Activated B cell treated with CpG ODN at 0.5 μM for 24 hours (primary cell): ENCODE data around the gene PIK3CA. TPM values are rescaled to one million over a fixed set of nuclear protein-coding genes. Genes with fewer than 3 reads are reported as not detected.

Experiments used
- ATAC-seq: fragments of 200-7000 bp; cut with Tn5 transposase; one replicate; pipeline ENCODE4 v1.10.0; 2021; ENCODE audit warnings: low read depth, mild to moderate bottlenecking, moderate library complexity
- CTCF ChIA-PET: fragments of 350-600 bp; sonication (Branson Sonifier 250); formaldehyde crosslinking; loops from one replicate; lab custom pipeline; 2021; ENCODE audit warnings: antibody characterized with exemption; lab: Charles Lee
- POLR2A ChIA-PET: fragments of 350-600 bp; sonication (Branson Sonifier 250); formaldehyde crosslinking; loops from one replicate; lab custom pipeline; 2021; ENCODE audit warnings: antibody characterized with exemption; lab: Charles Lee
- DNase-seq: peaks from one replicate; pipeline ENCODE4 v3.0.0; 2022
- H3K27ac Mint-ChIP-seq: one replicate; pipeline ENCODE4 v1.8.0; 2020; ENCODE audit warnings: mixed read lengths
- H3K27me3 Mint-ChIP-seq: one replicate; pipeline ENCODE4 v1.8.0; 2021; ENCODE audit warnings: mixed read lengths
- H3K36me3 Mint-ChIP-seq: one replicate; pipeline ENCODE4 v1.8.0; 2021; ENCODE audit warnings: low read depth, mixed read lengths
- H3K4me1 Mint-ChIP-seq: one replicate; pipeline ENCODE4 v1.8.0; 2021; ENCODE audit warnings: mixed read lengths
- H3K4me3 Mint-ChIP-seq: one replicate; pipeline ENCODE4 v1.8.0; 2020; ENCODE audit warnings: mild to moderate bottlenecking, mixed read lengths
- H3K9me3 Mint-ChIP-seq: one replicate; pipeline ENCODE4 v1.8.0; 2020; ENCODE audit warnings: mixed read lengths
- CTCF ChIP-seq: fragments of 200-600 bp; IDR thresholded peaks from one replicate; pipeline ENCODE4 v1.8.0; 2022; ENCODE audit warnings: antibody characterized with exemption, mild to moderate bottlenecking
- intact Hi-C: fragments of 100-400 bp; cut with micrococcal nuclease; formaldehyde crosslinking; loops from one replicate; pipeline ENCODE4 v1.15.1; 2024
- total RNA-seq: library from RNA; stranded (reverse); gene quantifications from 2 replicates; pipeline ENCODE4 v1.2.3, GENCODE V29; 2022

PIK3CA gene
- 32.6 and 40.5 TPM in 2 replicates for total RNA-seq

GRCh38 chr3:179147873-179148615 is at the start of gene PIK3CA:
Gene PIK3CA (plus strand): TSS chr3:179148357. CDS start chr3:179198826, 50,469 bp downstream.
- ChIA-PET POLR2A (interaction anchor here (0.6 to 4.0 kb wide), 50 partner anchors 11 to 1824 kb away, joined by 3 to 58 read pairs (median 5); partner anchors contain the start of genes GNB4, MFN1, ZMAT3 and ZNF639), CTCF (interaction anchor here (0.7 to 2.3 kb wide), 8 partner anchors 10 to 174 kb away, joined by 3 to 12 read pairs (median 3); no protein-coding TSS in a partner anchor)
- intact Hi-C loops, result loop anchor here (1.0 to 5.0 kb wide), 16 partner anchors 33 to 1796 kb away; partner anchors contain the start of genes ACTL6A, GNB4, MFN1 and USP13
- Mint-ChIP-seq H3K27ac (peak within 1 kb of the TSS; percentile 95), H3K27me3 (no peaks in the 10 kb centered on the region), H3K36me3 (peaks cover 8% of the 10 kb centered on the region), H3K4me1 (peaks cover 37% of the 10 kb centered on the region), H3K9me3 (no peaks in the 10 kb centered on the region), H3K4me3 (peak within 1 kb of the TSS; percentile 94)
- ATAC-seq (peak; percentile 74), DNase-seq (peak; percentile 78)
- no peak for TF ChIP-seq CTCF

GRCh38 chr3:179098388-179099077 is 49.6 kb upstream of the PIK3CA start:
- DNase-seq (no peak), ATAC-seq (no peak)
- H3K4me1 Mint-ChIP-seq, result no peaks in the 10 kb centered on the region
- H3K9me3 Mint-ChIP-seq, result no peaks in the 10 kb centered on the region
- no peak for TF ChIP-seq CTCF
- H3K36me3 Mint-ChIP-seq, result no peaks in the 10 kb centered on the region
- ChIA-PET CTCF (interaction anchor here (0.6 kb wide), 1 partner anchor 217 kb away, joined by 3 read pairs; no protein-coding TSS in a partner anchor), POLR2A (interaction anchor here (0.6 kb wide), 1 partner anchor 49 kb away, joined by 5 read pairs; no protein-coding TSS in a partner anchor)
- intact Hi-C loops, result no loop called here
- peaks cover 1% of the 10 kb centered on the region for H3K27me3 Mint-ChIP-seq
- H3K4me3 Mint-ChIP-seq, result no peak overlapping the region
- no peak overlapping the region for H3K27ac Mint-ChIP-seq

GRCh38 chr3:179100652-179101051 is 47.5 kb upstream of the PIK3CA start:
- ChIA-PET CTCF (interaction anchor here (0.8 to 1.1 kb wide), 3 partner anchors 85 to 215 kb away, joined by 3 to 4 read pairs (median 3); no protein-coding TSS in a partner anchor), POLR2A (no interaction called here)
- H3K9me3 Mint-ChIP-seq, result no peaks in the 10 kb centered on the region
- no peaks in the 10 kb centered on the region for H3K4me1 Mint-ChIP-seq
- ATAC-seq, result no peak
- no peak overlapping the region for H3K27ac Mint-ChIP-seq
- peaks cover 1% of the 10 kb centered on the region for H3K27me3 Mint-ChIP-seq
- intact Hi-C loops, result no loop called here
- no peaks in the 10 kb centered on the region for H3K36me3 Mint-ChIP-seq
- TF ChIP-seq CTCF, result no peak
- no peak for DNase-seq
- no peak overlapping the region for H3K4me3 Mint-ChIP-seq

GRCh38 chr3:179105881-179106280 is 42.3 kb upstream of the PIK3CA start:
- CTCF ChIA-PET, result interaction anchor here (0.6 to 4.6 kb wide), 9 partner anchors 29 to 215 kb away, joined by 3 to 33 read pairs (median 4); no protein-coding TSS in a partner anchor
- DNase-seq (no peak), ATAC-seq (no peak)
- Mint-ChIP-seq H3K27ac (no peak overlapping the region), H3K36me3 (no peaks in the 10 kb centered on the region), H3K27me3 (peaks cover 3% of the 10 kb centered on the region), H3K9me3 (peaks cover 4% of the 10 kb centered on the region), H3K4me3 (no peak overlapping the region), H3K4me1 (no peaks in the 10 kb centered on the region)
- TF ChIP-seq CTCF, result no peak
- POLR2A ChIA-PET, result no interaction called here
- intact Hi-C loops, result loop anchor here (1.0 to 2.0 kb wide), 5 partner anchors 41 to 453 kb away; no protein-coding TSS in a partner anchor
